CD4-positive, alpha-beta T cell treated with Interleukin-21 for 1 hour (primary cell): Measurements from ENCODE around the gene NDE1.
"Not testable (repeated sequence)": the region's sequence is repeated elsewhere in the genome, so short reads cannot be mapped to it uniquely, and the experiment has no call there.

ENCODE experiments used
- DNase-seq: peaks from one replicate; pipeline ENCODE4 v3.0.0-alpha.2; 2020

The NDE1 gene

DNA sequence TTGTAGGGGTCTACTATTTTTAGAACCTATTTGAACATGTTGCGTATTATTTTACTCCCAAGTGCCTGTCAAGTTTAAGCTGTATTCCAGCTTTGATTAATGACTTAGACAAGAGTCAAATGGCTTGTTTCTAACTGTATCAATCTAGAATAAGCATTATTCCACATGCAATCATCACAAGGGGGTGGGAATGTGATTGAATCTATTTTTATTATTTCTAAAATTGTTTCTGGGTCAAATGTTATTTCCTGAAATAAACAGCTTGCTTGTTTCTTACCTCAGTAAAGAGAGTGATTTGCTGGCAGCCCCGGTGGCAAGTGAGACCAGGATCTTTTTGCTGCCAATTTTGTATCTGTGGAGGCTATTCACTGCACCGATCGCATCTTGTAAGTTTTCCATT lies 28.6 kb upstream of the NDE1 start:
- no peak for DNase-seq

DNA sequence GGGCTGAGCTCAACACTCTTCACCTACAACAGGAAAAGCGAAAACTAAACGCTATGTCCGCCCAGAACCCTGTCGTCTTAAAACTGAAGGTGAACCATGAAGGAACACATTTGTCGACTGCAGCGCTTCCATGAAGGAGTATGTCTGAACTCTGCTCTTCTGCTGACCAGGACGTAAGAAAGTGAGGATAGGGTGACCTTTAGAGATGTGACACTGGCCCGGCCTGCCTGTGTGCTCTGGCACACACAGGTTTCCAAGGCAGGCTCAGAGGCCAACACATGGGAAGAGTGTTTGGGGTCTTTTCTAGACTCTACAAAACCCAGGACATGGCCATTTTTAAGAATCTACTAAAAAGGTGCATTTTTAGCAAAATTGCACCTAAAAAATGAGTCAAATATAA lies 28.2 kb upstream of the NDE1 start:
- no peak for DNase-seq

DNA sequence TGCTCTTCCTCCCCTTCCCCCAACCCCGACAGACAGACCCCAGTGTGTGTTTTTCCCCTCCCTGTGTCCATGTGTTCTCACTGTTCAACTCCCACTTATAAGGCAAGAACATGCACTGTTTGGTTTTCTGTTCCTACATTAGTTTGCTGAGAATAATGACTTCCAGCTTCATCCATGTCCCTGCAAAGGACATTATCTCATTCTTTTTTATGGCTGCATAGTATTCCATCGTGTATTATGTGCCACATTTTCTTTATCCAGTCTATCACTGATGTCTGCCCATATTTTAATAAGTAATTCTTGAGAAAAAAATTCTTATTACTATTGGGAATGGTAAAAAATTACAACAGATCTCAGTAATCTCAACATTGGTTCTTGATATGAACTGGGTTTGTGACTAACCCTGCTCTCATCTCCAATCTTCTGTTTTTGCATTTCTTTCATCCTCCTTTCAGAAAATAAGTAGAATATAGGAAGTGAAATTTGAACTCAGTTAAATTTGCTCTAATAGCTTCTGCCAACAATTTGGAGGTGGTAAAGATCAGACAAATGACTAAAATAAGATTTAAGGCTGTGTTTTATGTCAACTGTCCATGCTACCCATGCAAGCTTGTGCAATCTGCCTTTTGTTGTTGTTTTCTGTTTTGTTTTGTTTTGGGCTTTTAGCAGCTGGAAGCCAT lies 18.2 kb upstream of the NDE1 start:
- no peak for DNase-seq

DNA sequence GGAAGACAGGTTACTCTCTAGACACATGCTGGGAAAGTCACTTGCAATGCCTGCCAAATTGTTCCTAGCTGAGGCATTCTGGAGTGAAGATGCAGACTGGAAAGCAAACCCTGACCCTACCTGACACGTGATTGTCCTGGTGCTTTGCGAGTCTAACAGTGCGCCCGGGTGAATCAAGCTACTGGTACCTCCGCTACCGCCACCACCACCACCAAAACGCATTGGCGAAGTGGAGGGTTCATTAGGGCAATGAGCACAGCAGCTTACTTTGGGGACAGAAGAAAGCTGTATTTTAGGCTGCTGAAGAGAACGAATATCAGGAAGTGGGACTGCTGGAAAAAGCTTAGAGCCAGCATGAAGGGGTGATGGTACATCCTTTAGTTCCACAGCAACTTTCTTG lies 14.1 kb upstream of the NDE1 start:
- DNase-seq, result no peak

DNA sequence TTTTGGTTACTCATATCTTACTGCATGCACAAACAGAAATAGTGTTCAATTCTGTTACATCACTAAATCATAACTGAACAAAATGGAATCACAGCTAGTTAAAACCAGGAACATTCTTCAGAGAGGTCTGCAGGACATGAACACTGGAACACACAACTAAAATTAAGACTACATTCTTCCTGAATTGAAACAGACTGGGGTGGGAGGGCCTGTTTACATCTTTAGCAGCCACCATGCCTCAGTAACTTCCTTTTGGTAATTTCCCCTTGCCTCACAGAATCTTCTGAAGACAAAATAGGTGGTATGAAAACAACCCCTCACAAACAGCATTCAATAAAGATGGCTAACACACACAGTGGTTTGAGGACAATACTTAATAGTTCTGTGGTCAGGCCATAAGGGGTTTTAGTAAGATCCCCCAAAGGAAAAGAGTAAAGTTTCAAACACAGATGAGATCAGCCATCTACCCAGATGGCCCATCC lies 13.6 kb upstream of the NDE1 start:
- peak; percentile 56 for DNase-seq

DNA sequence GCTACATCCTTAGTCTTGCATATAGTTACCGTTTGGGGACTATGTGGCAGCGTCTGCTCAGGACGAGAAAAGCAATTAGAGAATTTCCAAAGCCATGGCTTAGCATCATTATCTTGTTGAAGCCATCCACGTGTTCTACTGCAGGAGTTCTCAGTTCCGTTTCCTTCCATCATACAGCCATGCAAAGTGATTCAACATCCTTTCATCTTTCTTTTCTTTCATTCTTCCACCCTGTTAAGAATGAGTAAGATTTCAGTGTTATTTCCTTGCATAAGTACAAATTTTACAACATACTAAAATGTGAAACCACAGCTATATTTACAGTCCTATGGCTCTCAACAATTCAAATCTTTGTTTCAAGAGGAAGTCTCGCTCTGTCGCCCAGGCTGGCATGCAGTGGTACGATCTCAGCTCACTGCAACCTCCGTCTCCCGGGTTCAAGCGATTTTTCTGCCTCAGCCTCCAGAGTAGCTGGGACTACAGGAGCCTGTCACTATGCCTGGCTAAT lies 10.9 kb upstream of the NDE1 start:
- DNase-seq, result peak; percentile 11

DNA sequence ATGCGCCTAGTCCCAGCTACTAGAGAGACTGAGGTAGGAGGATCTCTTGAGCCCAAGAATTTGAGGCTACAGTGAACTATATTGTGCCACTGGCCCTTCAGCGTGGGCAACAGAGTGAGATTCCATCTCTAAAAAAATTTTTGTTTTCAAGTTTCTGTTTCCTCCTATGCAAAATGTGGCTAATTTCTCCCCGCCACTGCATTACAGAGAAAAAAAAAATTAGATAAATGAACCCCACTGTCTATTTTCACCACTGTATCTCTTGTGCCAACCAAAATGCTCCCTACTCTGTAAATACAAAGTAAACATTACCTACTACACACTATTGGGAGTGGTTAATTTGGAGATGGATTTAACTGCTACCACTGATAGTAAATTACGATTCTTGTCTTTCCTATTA lies 9.1 kb upstream of the NDE1 start:
- no peak for DNase-seq

DNA sequence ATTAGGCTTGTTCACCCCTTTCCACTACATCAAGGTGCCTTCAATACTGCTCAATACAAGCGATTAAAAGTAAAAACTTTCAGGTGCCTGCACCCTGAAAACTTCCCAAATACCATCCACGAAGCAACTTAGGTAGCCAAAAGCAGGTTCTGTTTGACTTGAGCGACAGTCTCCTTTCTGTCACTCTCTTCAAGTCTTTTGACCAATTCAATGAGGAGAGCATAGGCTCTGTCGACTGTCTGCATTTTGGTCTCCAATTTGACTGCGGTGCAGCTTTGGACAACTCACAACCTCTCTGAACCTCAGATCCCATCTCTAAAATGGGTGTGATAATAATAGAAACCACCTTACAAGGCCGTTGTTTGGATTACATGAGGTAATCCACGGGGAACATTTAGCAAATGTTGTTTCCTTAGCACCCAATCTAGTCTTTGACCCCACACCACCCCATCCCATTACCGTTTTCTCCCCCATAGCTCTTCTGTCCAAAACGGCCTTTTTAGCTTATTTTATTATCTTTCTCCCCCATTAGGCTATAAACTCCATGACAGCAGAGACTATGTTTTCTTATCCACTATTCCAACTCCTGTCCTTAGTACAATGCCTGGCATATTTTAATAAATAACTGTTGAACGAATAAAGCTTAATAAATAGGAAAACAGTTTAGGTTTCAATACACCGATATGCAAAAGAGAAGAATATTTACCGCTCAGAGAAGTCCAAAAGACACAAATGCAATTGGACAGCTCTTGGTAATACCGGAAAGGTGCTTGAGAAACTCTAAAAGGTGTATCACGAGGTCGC lies 8.1 kb upstream of the NDE1 start:
- no peak for DNase-seq

DNA sequence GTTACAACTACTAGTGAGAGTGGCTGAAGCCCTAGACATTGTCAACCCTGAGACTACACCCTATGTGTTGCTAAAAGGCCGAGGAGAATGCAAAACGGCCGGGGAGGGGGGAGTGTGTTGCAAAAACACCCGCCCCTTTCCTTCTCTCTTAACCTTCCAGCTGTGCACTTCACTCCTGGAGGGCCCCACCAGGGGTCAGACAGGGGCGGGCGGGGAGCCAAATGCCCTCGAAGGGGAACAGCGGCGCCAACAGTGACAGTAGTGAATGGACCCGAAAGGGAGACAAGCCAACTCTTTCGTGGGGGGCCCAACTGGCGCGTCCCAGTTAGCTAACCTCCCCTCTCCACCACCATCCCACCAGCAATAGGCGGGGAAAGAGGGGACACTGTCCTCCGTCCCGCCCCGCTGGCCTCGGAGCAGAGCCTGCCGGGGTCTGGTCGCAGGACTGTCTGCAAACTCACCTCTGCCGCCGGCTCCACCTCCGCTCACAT lies 7.4 kb upstream of the NDE1 start:
- peak; percentile 86 for DNase-seq

DNA sequence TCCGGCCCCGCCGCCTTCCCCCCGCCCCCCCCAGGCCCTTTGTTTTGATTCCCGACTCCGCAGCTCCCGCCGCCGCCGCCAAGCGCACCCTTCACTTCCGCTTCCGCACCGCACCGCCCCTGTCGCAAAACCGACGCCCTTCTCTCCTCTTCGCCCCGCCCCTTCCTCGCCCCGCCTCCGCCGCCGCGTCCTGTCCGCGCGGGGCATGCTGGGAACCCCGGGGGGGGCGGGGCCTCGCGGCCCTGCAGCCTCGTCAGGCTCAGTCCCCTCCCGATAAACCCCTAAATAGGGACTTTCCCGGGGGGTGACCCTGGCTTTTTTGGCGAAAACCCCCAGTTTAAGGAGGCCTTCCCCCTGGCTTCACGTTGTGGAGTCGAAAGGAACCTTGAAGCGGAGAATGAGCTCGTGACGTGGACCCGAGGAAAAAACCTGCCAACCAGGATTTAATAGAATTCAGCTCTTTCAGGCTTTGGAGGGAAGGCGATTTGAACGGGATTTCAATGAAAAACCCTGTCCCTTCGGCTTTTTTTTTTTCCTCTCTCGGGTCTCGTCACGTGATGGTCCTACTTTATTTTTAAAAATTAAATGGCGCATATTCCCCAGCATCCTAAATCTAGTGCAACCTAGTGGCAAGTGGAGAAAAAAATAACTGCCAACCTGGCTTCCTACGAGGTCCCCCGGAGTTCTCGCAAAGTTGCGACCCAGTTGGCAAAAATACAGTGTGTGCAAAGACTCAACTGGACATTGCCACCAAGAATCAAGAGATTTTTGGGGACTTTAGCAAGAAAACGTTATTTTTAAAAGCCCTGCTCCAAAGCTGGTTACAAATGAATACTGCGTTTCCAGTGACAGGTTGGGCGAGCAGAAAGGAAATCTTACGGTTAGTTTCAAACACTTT lies 6.7 kb upstream of the NDE1 start, which contains the start of gene MARF1:
Gene MARF1, minus strand, starts transcription at position 107 of the 898 bp plus-strand sequence. CDS start 3,921 bp downstream, outside the sequence.
- peak; percentile 99 for DNase-seq

DNA sequence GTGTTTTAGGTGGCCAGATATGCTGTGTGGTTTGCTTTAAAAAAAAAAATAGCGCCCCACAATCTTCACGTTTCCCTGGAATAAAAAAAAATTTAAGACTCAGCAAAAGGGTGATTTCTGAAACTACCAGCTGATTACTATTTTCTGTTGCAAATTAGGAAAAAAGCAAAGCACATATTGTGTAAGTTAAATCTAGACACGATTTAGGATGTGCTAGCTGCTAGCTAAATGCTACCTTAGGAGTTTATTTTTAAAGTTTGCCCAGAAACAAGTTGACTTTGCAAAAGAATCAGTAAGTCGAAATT lies 6.1 kb upstream of the NDE1 start:
- no peak for DNase-seq

DNA sequence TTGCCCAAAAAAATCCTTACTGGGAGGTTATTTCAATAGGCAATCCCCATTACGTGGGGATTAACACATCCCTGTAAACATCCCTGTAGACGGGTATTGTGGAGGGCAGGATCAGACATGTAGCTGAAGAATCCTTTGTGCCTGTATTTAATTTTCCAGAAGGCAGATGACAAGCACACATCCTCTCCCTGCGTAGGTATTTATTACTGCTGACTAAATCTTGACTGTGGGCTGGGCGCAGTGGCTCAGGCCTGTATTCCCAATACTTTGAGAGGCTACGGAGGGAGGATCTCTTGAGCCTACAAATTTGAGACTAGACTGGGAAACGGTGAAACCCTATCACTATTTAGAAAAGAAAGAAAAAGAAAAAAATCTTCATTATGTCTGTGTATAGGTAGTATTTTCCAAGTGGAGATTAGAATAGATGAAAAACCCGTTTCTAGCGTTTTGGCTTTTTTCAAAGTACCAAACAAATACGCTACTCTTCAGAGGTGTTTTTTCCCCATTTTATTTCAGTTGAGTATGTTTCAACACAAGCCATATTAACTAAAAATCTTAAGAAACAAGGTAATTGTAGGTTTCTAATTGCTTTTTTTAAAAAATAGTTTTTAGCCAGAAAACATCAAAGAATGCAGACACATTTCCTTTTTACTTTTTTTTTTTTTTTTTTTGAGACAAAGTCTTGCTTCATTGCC lies 5.6 kb upstream of the NDE1 start:
- DNase-seq, result no peak

DNA sequence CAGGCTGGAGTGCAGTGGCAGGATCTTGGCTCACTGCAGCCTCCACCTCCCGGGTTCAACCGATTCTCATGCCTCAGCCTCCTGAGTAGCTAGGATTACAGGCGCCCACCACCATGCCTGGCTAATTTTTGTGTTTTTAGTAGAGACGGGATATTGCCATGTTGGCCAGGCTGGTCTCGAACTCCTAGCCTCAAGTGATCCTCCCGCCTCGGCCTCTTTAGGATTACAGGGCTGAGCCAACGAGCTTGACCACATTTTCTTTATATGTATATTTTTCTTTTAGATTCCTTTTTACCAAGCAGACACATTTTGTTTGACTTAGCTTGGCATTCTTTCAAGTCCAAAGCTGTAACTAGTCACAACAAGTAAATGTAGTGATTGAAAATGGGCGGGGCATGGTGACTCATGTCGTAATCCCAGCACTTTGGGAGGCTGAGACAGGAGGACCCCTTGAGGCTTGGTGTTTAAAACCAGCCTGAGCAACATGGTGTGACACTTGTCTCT lies 5.0 kb upstream of the NDE1 start:
- DNase-seq, result not testable (repeated sequence)

DNA sequence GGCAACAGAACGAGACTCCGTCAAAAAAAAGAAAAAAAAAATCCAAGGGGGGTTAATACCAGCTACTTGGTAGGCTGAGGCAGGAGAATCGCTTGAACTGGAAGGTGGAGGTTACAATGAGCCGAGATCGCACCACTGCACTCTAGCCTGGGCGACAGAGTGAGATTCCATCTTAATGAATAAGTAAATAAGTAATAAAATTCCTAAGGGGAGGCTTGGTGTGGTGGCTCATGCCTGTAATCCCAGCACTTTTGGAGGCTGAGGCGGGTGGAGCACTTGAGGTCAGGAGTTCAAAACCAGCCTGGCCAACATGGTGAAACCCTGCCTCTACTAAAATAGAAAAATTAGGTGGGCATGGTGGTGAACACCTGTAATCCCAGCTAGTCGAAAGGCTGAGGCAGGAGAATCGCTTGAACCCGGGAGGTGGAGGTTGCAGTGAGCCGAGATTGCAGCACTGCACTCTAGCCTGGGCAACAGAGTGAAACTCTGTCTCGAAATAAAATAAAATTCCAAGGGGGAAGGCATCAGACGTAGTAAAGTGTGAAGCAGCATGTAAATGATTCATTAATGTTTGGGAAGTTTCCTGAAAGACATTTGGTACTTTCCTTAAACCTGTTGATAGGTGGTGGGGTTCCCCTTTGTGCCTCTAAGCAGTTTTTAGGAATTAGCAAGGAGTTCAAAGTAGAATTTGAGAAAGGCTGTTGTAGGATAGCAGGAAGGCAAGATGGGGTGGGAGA lies 3.3 kb upstream of the NDE1 start:
- not testable (repeated sequence) for DNase-seq

DNA sequence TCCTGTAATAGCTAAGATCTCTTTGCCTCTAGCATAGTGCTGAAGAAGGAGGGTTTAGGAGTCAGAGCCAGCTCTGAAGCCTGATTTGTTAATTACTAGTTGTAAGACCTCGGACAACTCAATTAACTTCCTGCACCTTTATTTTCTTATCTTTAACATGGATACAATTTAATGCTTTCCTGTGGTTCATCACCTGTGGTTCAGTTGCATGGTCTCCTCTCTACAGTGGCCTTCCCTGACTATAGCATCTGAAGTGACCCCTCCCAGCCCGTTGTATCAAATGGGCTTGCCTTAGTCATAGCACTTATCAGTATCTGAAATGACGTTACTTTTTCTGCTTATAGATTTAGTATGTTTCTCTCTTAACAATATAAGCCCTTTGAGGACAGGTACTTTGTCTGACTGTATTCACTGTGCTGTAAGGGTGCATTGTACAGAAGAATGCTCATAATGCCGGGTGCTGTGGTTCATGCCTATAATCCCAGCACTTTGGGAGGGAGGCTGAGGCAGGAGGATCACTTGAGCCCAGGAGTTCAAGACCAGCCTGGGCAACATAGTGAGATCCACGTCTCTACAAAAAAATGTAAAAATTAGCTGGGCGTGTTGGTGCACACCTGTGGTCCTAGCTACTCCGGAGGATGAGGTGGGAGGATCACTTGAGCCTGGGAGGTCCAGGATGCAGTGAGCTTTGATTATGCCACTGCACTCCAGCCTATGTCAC lies 2.6 kb upstream of the NDE1 start:
- DNase-seq, result no peak

DNA sequence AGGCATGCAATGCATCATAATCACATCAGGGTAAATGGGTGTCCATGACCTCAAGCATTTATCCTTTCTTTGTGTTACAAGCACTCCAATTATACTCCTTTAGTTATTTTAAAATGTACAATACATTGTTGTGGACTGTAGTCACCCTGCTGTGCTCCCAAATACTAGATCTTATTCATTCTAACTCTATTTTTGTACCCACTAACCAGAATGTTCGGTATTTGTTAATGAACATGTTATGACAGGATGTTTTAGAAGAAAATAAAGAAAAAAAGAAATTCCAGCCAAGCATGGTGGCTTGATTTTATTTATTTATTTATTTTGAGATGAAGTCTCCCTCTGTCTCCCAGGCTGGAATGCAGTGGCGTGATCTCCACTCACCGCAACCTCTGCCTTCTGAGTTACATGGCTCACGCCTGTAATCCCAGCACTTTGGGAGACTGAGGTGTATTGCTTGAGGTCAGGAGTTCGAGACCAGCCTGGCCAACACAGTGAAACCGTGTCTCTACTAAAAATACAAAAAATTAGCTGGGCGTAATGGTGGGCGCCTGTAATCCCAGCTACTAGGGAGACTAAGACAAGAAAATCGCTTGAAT lies 1.8 kb upstream of the NDE1 start:
- no peak for DNase-seq

DNA sequence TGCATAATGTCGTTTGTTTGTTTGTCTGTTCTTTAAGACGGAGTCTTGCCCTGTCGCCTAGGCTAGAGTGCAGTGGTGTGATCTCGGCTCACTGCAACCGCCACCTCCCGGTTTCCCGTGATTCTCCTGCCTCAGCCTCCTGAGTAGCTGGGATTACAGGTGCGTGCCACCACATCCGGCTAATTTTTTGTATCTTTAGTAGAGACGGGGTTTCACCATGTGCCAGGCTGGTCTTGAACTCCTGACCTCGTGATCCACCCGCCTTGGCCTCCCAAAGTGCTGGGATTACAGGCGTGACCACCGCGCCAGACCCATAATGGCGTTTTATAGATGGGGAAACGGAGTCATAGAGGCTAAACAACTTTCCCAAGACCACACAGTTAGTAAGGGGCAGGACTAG lies 734 bp upstream of the NDE1 start:
- not testable (repeated sequence) for DNase-seq

DNA sequence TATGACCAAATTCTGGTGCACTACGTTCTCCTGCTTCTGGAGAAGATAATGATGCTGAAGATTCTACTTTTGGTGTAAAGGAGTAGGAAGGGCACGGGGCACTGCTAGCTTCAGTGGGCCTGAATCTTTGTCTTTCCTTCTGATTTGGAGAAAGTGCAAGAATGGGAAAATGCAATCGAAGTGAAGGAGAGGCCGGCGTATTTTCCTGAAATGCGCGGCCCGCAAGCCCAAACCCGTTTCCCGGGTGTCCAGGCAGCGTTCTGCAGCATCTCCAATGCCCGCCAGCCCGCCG lies 372 bp upstream of the NDE1 start:
- no peak for DNase-seq

DNA sequence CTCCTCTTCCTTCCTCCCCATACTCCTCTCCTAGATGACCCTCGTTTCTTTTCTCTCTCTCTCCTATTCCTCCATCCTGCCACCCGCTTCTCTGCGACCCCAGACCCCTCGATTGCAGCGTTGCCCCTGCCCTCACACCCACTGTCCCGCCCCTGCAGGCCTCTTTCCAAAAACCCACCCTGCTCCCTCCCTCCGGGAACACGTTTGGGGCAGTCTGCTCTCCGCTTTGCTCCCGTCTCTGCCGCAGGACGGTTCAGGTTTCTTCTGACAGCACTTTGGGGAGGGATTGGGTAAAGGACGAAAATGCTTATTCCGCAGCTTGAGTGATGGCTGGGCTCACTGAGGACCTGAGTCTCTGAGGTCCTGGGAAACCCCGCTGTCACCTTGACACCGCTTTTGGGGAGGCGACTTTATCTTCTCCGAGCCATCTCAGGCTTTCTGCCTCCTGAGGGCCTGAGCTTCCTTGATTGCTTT lies 690 bp downstream of the NDE1 start:
- DNase-seq, result peak; percentile 65

DNA sequence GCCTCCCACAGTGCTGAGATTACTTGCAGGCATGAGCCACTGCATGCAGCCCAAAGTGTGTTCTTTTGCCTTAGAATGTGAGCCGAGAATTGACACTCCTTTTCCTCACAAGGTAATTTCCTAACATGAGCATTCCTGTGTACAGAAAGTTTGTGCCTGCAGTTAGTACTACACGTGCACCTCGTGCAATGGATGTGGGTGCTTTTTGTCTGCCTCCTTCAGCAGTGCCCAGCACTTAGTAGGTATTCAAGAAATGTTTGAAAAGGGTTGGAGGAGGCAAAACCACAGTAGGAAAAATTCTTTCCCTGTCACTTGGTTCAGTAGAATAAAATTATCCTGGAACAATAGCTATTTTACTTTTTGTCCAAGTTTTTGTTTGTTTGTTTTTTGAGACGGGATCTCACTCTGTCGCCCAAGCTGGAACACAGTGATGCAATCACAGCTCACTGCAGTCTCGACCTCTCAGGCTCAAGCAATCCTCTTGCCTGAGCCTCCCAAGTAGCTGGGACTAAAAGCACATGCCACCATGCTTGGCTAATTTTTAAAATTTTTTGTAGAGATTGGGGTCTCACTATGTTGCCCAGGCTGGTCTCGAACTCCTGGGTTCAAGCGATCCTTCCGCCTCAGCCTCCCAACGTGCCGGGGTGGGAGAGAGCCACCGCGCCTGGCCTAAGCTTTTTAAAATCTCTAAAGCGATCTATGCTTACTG lies 2.4 kb downstream of the NDE1 start:
- no peak for DNase-seq
